ENCODE data around the gene ATP6V0D1.

ATP6V0D1 gene

DNA sequence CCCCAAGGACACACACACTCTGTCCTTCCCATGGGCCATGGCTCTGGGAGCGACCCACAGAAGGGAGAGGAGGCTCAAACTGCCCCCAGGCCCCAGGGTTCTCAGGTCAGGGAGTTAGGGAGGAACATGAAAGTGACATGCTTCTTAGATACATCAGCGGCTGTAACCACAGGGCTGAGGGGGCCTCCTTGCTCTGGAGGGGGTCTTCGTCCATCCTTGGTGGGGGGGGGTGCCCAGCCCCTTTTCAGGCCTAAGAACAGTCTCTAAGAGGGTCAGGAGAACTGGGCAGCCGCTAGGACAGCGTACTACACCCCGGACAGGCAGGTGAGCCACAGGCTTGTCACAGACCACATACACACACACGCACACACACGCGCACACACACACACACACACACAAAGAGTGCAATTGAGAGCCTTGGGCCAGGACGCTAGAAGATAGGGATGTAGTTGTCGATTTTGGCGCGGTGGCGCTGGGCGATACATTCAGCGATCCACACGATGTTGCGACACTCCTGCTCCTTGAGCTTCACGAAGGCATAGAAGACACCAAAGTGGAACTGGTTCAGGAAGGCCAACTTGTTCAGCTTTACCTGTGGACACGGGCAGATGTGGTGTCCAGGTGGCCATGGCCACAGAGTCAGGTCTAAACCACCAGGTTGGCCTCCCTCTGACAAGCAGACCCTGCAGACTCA, 42.7 kb downstream of the ATP6V0D1 start:
- TF ChIP-seq ELF4 (IDR thresholded peaks at IDR 0.05), result no peak
- ChIA-PET CTCF (interaction anchor here (1.4 kb wide), 1 partner anchor 10 kb away, joined by 3 read pairs; no protein-coding TSS in a partner anchor), POLR2A (no interaction called here)
- no peak for DNase-seq (ENCODE audit: extremely low spot score)

DNA sequence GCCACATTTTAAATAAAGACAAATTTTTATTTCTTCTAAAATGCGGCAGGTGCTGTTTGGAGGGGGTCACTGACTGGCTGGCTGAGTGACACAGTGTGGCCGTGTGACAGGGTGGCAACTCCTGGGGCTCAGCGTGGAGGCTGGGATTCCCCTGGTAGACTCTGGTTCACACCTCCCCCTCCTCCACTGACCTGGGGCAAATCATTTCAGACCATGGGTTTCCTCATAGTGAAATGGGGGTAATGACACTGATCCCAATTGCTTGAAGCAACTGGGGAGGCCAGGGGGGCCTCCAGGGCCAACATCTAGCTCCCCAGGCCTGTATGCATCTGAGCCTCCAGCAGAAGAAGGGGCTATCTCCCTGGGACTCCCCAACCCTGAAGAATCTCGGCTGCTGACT, 43.4 kb downstream of the ATP6V0D1 start:
- CTCF ChIA-PET, result interaction anchor here (1.4 kb wide), 1 partner anchor 10 kb away, joined by 3 read pairs; no protein-coding TSS in a partner anchor
- POLR2A ChIA-PET, result no interaction called here
- no peak for DNase-seq (ENCODE audit: extremely low spot score)
- TF ChIP-seq HDGF (IDR thresholded peaks at IDR 0.05; ENCODE audit: borderline replicate concordance), result no peak
- TF ChIP-seq FOXM1 (IDR thresholded peaks at IDR 0.05; ENCODE audit: borderline replicate concordance), result no peak
- no peak for TF ChIP-seq FOXA1 (IDR thresholded peaks at IDR 0.05)
- TF ChIP-seq SUZ12 (IDR thresholded peaks at IDR 0.05), result no peak
- no peak for TF ChIP-seq ELF4 (IDR thresholded peaks at IDR 0.05)
- TF ChIP-seq TARDBP (IDR thresholded peaks at IDR 0.05), result no peak
- no peak for TF ChIP-seq ZNF384 (IDR thresholded peaks at IDR 0.05)
- no peak for TF ChIP-seq SP1 (IDR thresholded peaks at IDR 0.05)
- TF ChIP-seq ARNT (IDR thresholded peaks at IDR 0.05), result no peak
- no peak for TF ChIP-seq CTBP1 (IDR thresholded peaks at IDR 0.05; ENCODE audit: borderline replicate concordance)
- TF ChIP-seq, protein P1, sequence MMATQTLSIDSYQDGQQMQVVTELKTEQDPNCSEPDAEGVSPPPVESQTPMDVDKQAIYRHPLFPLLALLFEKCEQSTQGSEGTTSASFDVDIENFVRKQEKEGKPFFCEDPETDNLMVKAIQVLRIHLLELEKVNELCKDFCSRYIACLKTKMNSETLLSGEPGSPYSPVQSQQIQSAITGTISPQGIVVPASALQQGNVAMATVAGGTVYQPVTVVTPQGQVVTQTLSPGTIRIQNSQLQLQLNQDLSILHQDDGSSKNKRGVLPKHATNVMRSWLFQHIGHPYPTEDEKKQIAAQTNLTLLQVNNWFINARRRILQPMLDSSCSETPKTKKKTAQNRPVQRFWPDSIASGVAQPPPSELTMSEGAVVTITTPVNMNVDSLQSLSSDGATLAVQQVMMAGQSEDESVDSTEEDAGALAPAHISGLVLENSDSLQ (IDR thresholded peaks at IDR 0.05), result no peak

DNA sequence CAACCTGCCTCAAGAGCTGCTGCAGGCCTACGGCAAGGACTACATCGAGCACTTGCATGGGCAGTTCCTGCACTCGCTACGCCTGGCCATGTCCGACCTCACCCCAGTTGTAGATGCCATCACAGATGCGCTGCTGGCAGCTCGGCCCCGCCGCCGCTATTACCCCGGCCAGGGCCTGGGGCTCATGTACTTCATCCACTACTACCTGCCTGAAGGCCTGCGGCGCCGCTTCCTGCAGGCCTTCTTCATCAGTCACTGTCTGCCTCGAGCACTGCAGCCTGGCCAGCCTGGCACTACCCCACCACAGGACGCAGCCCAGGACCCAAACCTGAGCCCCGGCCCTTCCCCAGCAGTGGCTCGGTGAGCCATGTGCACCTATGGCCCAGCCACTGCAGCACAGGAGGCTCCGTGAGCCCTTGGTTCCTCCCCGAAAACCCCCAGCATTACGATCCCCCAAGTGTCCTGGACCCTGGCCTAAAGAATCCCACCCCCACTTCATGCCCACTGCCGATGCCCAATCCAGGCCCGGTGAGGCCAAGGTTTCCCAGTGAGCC, 44.2 kb downstream of the ATP6V0D1 start:
- TF ChIP-seq NFRKB (IDR thresholded peaks at IDR 0.05) (no peak), FOXK2 (IDR thresholded peaks at IDR 0.05) (no peak), L3MBTL2 (conservative IDR thresholded peaks at IDR 0.05) (no peak), HDGF (IDR thresholded peaks at IDR 0.05; ENCODE audit: borderline replicate concordance) (no peak), FOXA1 (IDR thresholded peaks at IDR 0.05) (no peak), LEF1 (IDR thresholded peaks at IDR 0.05; ENCODE audit: borderline replicate concordance) (no peak), ELF4 (IDR thresholded peaks at IDR 0.05) (no peak), BHLHE40 (IDR thresholded peaks at IDR 0.05; ENCODE audit: borderline replicate concordance) (no peak), ARNT (IDR thresholded peaks at IDR 0.05) (no peak), SP1 (IDR thresholded peaks at IDR 0.05) (no peak), CTBP1 (IDR thresholded peaks at IDR 0.05; ENCODE audit: borderline replicate concordance) (no peak), SUZ12 (IDR thresholded peaks at IDR 0.05) (no peak), ZNF384 (IDR thresholded peaks at IDR 0.05) (no peak), FOXM1 (IDR thresholded peaks at IDR 0.05; ENCODE audit: borderline replicate concordance) (no peak), TARDBP (IDR thresholded peaks at IDR 0.05) (no peak)
- TF ChIP-seq, protein P1 (IDR thresholded peaks at IDR 0.05), result no peak
- POLR2A ChIA-PET, result no interaction called here
- no peak for DNase-seq (ENCODE audit: extremely low spot score)
- CTCF ChIA-PET, result interaction anchor here (0.6 kb wide), 1 partner anchor 64 kb away, joined by 3 read pairs; no protein-coding TSS in a partner anchor

DNA sequence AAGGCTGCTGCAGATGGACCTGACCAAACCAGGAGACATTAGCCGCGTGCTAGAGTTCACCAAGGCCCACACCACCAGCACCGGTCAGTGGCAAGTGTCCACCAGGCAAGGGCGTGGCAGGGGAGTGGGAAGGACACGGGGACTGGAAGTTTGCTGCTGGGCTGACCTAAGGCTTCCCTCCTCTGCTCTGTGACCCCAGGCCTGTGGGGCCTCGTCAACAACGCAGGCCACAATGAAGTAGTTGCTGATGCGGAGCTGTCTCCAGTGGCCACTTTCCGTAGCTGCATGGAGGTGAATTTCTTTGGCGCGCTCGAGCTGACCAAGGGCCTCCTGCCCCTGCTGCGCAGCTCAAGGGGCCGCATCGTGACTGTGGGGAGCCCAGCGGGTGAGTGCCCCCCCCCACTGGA, 45.2 kb downstream of the ATP6V0D1 start:
- ChIA-PET CTCF (interaction anchor here (0.6 to 1.0 kb wide), 3 partner anchors 10 to 63 kb away, joined by 3 read pairs; no protein-coding TSS in a partner anchor), POLR2A (no interaction called here)
- no peak for TF ChIP-seq LEF1 (IDR thresholded peaks at IDR 0.05; ENCODE audit: borderline replicate concordance)
- TF ChIP-seq, protein P1 (IDR thresholded peaks at IDR 0.05), result no peak
- TF ChIP-seq FOXM1 (IDR thresholded peaks at IDR 0.05; ENCODE audit: borderline replicate concordance), result no peak
- no peak for TF ChIP-seq HDGF (IDR thresholded peaks at IDR 0.05; ENCODE audit: borderline replicate concordance)
- TF ChIP-seq NFRKB (IDR thresholded peaks at IDR 0.05), result no peak
- no peak for TF ChIP-seq SP1 (IDR thresholded peaks at IDR 0.05)
- TF ChIP-seq L3MBTL2 (conservative IDR thresholded peaks at IDR 0.05), result no peak
- TF ChIP-seq ELF4 (IDR thresholded peaks at IDR 0.05), result no peak
- no peak for TF ChIP-seq FOXA1 (IDR thresholded peaks at IDR 0.05)
- no peak for TF ChIP-seq BHLHE40 (IDR thresholded peaks at IDR 0.05; ENCODE audit: borderline replicate concordance)
- no peak for TF ChIP-seq TARDBP (IDR thresholded peaks at IDR 0.05)
- TF ChIP-seq SUZ12 (IDR thresholded peaks at IDR 0.05), result no peak
- no peak for TF ChIP-seq CTBP1 (IDR thresholded peaks at IDR 0.05; ENCODE audit: borderline replicate concordance)
- TF ChIP-seq FOXK2 (IDR thresholded peaks at IDR 0.05), result no peak
- TF ChIP-seq ZNF384 (IDR thresholded peaks at IDR 0.05), result no peak
- TF ChIP-seq ARNT (IDR thresholded peaks at IDR 0.05), result no peak
- no peak for DNase-seq (ENCODE audit: extremely low spot score)

DNA sequence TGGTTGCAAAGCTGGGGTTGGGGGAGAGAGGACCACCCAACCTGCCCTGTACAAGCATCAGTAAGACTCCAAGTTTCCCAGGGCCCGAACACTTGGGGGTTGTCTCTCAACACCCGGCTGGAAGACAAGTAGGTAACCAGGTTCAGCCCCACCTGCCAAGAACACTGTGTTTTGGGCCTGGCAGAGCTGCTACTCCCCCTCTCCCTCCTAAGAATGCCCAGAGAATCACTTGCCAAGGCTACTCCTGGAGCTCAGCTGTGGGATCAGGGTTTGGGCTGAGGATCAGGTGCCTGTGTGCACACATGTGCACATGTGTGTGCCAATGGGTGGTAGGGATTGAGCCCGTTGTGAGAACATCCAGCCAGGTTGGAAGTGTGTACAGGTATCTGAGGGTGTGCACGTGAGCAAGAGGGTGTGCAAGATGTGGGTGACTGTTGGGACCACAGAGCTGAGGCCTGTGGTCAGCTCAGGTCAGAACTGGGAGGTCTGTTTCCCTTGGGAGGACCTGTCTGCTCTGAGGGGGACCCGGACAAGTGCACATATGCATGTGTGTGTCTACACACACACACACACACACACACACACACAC, 47.7 kb downstream of the ATP6V0D1 start:
- ChIA-PET CTCF (interaction anchor here (1.1 kb wide), 1 partner anchor 13 kb away, joined by 5 read pairs; no protein-coding TSS in a partner anchor), POLR2A (no interaction called here)
- no peak for DNase-seq (ENCODE audit: extremely low spot score)
- no peak for TF ChIP-seq TARDBP (IDR thresholded peaks at IDR 0.05)
- TF ChIP-seq, protein P1 (IDR thresholded peaks at IDR 0.05), result no peak
- TF ChIP-seq LEF1 (IDR thresholded peaks at IDR 0.05; ENCODE audit: borderline replicate concordance), result no peak
- no peak for TF ChIP-seq FOXM1 (IDR thresholded peaks at IDR 0.05; ENCODE audit: borderline replicate concordance)
- no peak for TF ChIP-seq FOXK2 (IDR thresholded peaks at IDR 0.05)
- no peak for TF ChIP-seq ZNF384 (IDR thresholded peaks at IDR 0.05)
- TF ChIP-seq HDGF (IDR thresholded peaks at IDR 0.05; ENCODE audit: borderline replicate concordance), result no peak
- TF ChIP-seq BHLHE40 (IDR thresholded peaks at IDR 0.05; ENCODE audit: borderline replicate concordance), result no peak
- TF ChIP-seq CTBP1 (IDR thresholded peaks at IDR 0.05; ENCODE audit: borderline replicate concordance), result no peak
- no peak for TF ChIP-seq ELF4 (IDR thresholded peaks at IDR 0.05)

All from HEK293T (cell line).